GM13977 (cell line): ENCODE results near the gene NRN1L.

ENCODE experiments used
- DNase-seq: peaks from one replicate; pipeline ENCODE4 v3.0.0; 2012; ENCODE audit warnings: low spot score
- CTCF ChIP-seq: IDR thresholded peaks from 2 replicates; pipeline ENCODE4 v1.5.1; 2012; ENCODE audit warnings: mild to moderate bottlenecking, control low read depth; ENCODE audit not compliant: insufficient read depth; ENCODE audit errors: extremely low read depth, missing control alignments
- in situ Hi-C: fragments of 300-500 bp; cut with MboI; formaldehyde crosslinking; loops from one replicate; pipeline ENCODE4 v1.12.0; 2022; ENCODE audit warnings: low sequenced_read_pairs, low pct_unique_long_range_greater_than_20kb, mixed read lengths, inconsistent platforms; ENCODE audit not compliant: unreplicated experiment

The NRN1L gene

GRCh38 chr16:67923414-67924116, 38.9 kb downstream of the NRN1L start:
- no peak for TF ChIP-seq CTCF
- no peak for DNase-seq
- in situ Hi-C loops = loop anchor here (10.0 to 25.0 kb wide), 2 partner anchors 239 to 386 kb away; partner anchors contain the start of gene RIPOR1

GRCh38 chr16:67924140-67924906, 39.6 kb downstream of the NRN1L start:
- in situ Hi-C loops = loop anchor here (10.0 to 25.0 kb wide), 2 partner anchors 240 to 387 kb away; partner anchors contain the start of gene RIPOR1
- no peak for DNase-seq

DNA sequence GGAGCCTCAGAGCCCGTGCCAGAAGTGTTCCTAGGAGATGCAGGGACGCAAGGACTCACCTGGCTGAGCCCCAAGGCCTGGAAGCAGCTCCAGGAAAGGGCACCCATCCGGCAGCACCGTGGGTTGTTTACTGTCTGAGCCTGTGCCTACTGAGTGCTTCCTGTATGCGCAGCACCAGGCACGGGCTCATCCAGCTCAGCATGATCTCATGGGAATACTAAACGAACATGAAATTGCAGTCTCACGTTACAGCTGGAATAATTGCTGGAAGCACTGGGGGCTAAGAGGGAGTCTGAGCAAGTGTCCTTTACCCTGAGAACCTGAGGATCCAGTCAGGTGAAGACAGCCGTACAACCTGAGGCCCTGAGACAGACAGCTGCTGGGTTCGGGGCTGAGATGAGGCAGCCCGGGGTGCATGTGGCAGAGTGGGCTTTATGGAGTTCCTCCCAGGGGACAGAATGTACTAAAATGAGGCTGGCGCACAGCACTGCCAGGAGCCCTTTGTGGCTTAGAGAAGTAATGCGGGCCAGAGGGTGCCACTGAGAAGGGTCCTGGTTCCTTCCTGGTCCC, 41.6 kb downstream of the NRN1L start:
- DNase-seq = no peak
- no peak for TF ChIP-seq CTCF
- in situ Hi-C loops = loop anchor here (10.0 kb wide), 1 partner anchor 241 kb away; no protein-coding TSS in a partner anchor

More at GRCh38 chr16:67924140-67924906, 39.6 kb downstream of the NRN1L start:
- TF ChIP-seq CTCF = no peak

GRCh38 chr16:67927131-67927941, 42.7 kb downstream of the NRN1L start:
- no peak for TF ChIP-seq CTCF
- no peak for DNase-seq

GRCh38 chr16:67928147-67928546, 43.5 kb downstream of the NRN1L start:
- no peak for DNase-seq
- no peak for TF ChIP-seq CTCF
- in situ Hi-C loops = loop anchor here (10.0 kb wide), 1 partner anchor 243 kb away; no protein-coding TSS in a partner anchor

More at GRCh38 chr16:67927131-67927941, 42.7 kb downstream of the NRN1L start:
- in situ Hi-C loops = loop anchor here (10.0 kb wide), 1 partner anchor 243 kb away; no protein-coding TSS in a partner anchor
